Measurements from ENCODE around the gene PCSK5. TPM values are rescaled to one million over a fixed set of nuclear protein-coding genes. Genes with fewer than 3 reads are reported as not detected.

Gene PCSK5
- total and polyA plus RNA-seq, 8 donors = 0.37 to 86.3 (median 4.9) TPM

DNA sequence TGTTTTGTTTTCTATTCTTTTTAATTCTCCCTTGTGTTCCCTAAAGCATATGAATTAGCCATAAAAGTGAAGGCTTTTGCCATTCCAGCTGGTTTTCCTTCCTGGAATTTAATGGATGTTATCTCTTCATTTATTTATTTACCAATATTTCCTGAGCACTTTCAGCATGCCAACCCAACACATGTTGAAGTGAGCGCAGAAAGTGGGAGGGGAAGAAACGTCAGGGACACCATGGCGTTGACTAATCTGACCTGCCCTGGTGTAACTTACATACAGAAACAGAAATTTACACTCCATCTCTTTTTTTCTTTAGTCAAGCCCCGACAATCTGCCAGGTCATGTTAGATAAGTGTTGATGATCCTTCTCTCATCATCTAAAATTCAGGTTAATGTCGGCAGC, 247.5 kb downstream of the PCSK5 start:
- intact Hi-C loops (cut with DNase I; ENCODE audit: low total_unique reads) = no loop called here
- Histone ChIP-seq H3K4me1 (no peaks in the 10 kb centered on the region), H3K36me3 (no peaks in the 10 kb centered on the region), H3K9me3 (no peaks in the 10 kb centered on the region), H3K27me3 (no peaks in the 10 kb centered on the region), H3K27ac (no peak overlapping the region), H3K4me3 (no peak overlapping the region)
- 64 to 83% (median 71%) methylated on average over 5 of the region's 5 CpGs for WGBS, 5 donors
- no peak for DNase-seq
- TF ChIP-seq EP300 (IDR thresholded peaks at IDR 0.05) = no peak
- no peak for TF ChIP-seq POLR2AphosphoS5 (IDR thresholded peaks at IDR 0.05)
- no peak for TF ChIP-seq POLR2A (IDR thresholded peaks at IDR 0.05)
- TF ChIP-seq, protein P1, sequence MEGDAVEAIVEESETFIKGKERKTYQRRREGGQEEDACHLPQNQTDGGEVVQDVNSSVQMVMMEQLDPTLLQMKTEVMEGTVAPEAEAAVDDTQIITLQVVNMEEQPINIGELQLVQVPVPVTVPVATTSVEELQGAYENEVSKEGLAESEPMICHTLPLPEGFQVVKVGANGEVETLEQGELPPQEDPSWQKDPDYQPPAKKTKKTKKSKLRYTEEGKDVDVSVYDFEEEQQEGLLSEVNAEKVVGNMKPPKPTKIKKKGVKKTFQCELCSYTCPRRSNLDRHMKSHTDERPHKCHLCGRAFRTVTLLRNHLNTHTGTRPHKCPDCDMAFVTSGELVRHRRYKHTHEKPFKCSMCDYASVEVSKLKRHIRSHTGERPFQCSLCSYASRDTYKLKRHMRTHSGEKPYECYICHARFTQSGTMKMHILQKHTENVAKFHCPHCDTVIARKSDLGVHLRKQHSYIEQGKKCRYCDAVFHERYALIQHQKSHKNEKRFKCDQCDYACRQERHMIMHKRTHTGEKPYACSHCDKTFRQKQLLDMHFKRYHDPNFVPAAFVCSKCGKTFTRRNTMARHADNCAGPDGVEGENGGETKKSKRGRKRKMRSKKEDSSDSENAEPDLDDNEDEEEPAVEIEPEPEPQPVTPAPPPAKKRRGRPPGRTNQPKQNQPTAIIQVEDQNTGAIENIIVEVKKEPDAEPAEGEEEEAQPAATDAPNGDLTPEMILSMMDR (IDR thresholded peaks at IDR 0.05) = no peak

DNA sequence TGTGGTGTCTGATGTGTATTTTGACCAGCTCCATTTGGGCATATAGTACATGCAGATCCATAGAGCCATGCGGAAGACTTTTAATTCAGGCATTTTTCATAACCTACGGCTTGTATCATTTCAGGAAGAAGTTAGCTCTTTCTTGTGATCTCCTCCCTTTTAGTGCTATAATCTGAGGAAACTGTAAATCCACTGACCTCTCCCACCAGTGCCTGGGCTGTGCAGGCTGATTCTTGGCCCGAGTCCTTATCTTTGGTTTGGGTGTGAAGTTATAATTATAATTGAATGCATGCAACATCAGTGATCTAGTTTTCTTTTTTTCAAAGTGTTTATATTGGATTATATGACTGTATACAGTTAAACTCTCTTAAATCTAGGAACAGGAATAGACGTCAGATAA, 247.9 kb downstream of the PCSK5 start:
- no peak overlapping the region for H3K27ac ChIP-seq
- WGBS, 5 donors = 75 to 84% (median 83%) methylated on average over 4 of the region's 4 CpGs
- DNase-seq = no peak
- no peaks in the 10 kb centered on the region for H3K9me3 ChIP-seq
- TF ChIP-seq POLR2AphosphoS5 (IDR thresholded peaks at IDR 0.05) (no peak), EP300 (IDR thresholded peaks at IDR 0.05) (no peak), POLR2A (IDR thresholded peaks at IDR 0.05) (no peak)
- TF ChIP-seq, protein P1 (IDR thresholded peaks at IDR 0.05) = no peak
- intact Hi-C loops (cut with DNase I; ENCODE audit: low total_unique reads) = no loop called here
- H3K4me3 ChIP-seq = no peak overlapping the region
- H3K27me3 ChIP-seq = no peaks in the 10 kb centered on the region
- H3K4me1 ChIP-seq = no peaks in the 10 kb centered on the region
- H3K36me3 ChIP-seq = no peaks in the 10 kb centered on the region

DNA sequence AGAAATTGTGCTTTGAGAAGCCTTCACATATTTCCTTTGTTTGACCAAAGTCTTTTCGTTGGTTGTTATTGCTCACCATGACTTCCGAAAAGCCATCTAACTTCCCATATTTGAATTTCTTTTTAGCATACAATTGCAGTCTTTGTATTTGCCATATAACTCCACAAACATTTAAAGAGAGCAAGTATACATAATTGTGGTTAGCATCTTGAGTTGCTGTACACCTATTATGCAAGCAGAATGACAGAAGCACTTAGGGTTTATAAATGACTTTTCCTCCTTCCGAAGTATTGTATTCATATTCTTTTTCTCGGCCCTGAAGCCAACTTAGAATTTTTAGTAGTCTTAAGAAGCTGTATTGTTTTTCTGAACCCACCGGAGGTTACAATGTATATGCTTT, 253.4 kb downstream of the PCSK5 start:
- no peaks in the 10 kb centered on the region for H3K9me3 ChIP-seq
- H3K4me1 ChIP-seq = no peaks in the 10 kb centered on the region
- 83 to 86% (median 84%) methylated on average over 5 of the region's 5 CpGs for WGBS, 5 donors

DNA sequence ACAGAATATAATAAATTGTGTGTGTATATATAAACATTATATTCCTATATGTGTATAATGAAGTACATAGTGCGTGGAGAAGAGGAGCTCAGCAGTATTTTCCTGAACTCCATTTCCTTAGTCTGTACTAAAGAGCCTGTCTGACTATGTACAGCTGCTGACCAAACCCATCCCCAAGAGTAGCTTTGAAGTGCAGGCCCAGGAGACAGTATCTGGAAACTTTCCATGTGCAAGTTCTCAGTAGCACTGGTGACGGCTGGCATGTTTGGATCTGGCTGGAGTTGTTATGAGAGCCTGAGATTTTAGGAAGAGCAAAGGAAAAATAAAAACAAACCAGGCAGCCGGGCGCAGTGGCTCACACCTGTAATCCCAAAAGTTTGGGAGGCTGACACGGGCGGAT, 259.5 kb downstream of the PCSK5 start:
- Histone ChIP-seq H3K27ac (no peak overlapping the region), H3K36me3 (no peaks in the 10 kb centered on the region), H3K9me3 (no peaks in the 10 kb centered on the region), H3K4me1 (no peaks in the 10 kb centered on the region), H3K4me3 (no peak overlapping the region), H3K27me3 (no peaks in the 10 kb centered on the region)
- DNase-seq = peak in 1 of 2 donors; percentile 28
- intact Hi-C loops (cut with DNase I; ENCODE audit: low total_unique reads) = no loop called here
- WGBS, 5 donors = 77 to 87% (median 83%) methylated on average over 6 of the region's 6 CpGs
- no peak for TF ChIP-seq EP300 (IDR thresholded peaks at IDR 0.05)
- no peak for TF ChIP-seq POLR2A (IDR thresholded peaks at IDR 0.05)
- TF ChIP-seq, protein P1 (IDR thresholded peaks at IDR 0.05) = no peak
- TF ChIP-seq POLR2AphosphoS5 (IDR thresholded peaks at IDR 0.05) = no peak

More for the DNA sequence above, 253.4 kb downstream of the PCSK5 start:
- Histone ChIP-seq H3K4me3 (no peak overlapping the region), H3K36me3 (no peaks in the 10 kb centered on the region), H3K27me3 (no peaks in the 10 kb centered on the region), H3K27ac (no peak overlapping the region)
- TF ChIP-seq EP300 (IDR thresholded peaks at IDR 0.05) = no peak
- TF ChIP-seq, protein P1 (IDR thresholded peaks at IDR 0.05) = no peak
- TF ChIP-seq POLR2AphosphoS5 (IDR thresholded peaks at IDR 0.05) = no peak
- no peak for TF ChIP-seq POLR2A (IDR thresholded peaks at IDR 0.05)
- intact Hi-C loops (cut with DNase I; ENCODE audit: low total_unique reads) = no loop called here
- no peak for DNase-seq

Data from stomach (tissue), 9 donors.